ENCODE measurements around the gene ZNF750.
A peak's percentile ranks its signal among the peaks of the same experiment; 100 is the strongest.
"Not testable (repeated sequence)": the region's sequence is repeated elsewhere in the genome, so short reads cannot be mapped to it uniquely, and the experiment has no call there.

Gene ZNF750

DNA sequence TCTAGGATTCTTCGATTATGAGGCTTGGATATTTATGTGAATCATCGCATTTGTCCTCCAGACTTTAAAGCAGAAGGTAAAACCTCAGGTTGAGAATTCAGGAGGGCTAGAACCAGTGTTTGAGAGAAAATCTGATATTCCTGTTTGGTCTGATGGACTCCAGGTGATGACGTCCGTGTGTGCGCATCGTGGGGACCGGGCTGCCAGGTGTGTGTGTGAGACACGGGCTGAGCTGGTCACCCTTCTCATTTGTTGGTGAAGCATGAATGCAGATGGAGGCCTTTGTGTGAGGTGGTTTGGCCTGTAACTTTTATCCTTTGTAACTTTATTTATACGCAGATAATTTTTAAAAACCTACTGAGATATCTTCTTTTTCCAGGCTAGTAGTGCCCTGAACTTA lies 42.8 kb downstream of the ZNF750 start:
- FAIRE-seq (no peak), DNase-seq (ENCODE audit: low spot score) (no peak)

DNA sequence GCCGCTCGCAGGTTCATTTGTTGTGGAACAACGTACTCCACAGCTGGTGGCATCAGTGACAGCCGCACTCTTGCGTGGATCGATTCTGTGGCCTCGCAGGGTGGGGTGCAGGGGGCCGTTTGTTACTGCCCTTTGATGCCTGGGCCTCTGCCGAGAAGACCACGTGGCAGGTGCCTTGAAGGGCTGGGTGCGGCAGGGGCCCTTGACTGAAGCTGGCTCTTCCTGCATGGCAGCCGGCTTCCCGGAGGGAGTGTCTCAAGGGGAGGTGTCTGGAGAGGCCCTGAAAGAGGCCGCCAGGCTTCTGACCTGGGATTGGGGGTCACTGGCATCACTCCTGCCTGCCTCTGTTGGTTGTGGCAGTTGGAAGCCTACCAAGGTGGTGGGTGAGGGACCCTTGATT lies 44.2 kb downstream of the ZNF750 start:
- FAIRE-seq = no peak

GRCh38 chr17:82794781-82795482 lies 44.9 kb downstream of the ZNF750 start:
- FAIRE-seq = no peak

More for the DNA sequence above, 44.2 kb downstream of the ZNF750 start:
- no peak for DNase-seq (ENCODE audit: low spot score)

GRCh38 chr17:82793974-82794630 lies 45.7 kb downstream of the ZNF750 start:
- no peak for FAIRE-seq

More at GRCh38 chr17:82794781-82795482, 44.9 kb downstream of the ZNF750 start:
- no peak for DNase-seq (ENCODE audit: low spot score)

GRCh38 chr17:82791532-82791931 lies 48.3 kb downstream of the ZNF750 start:
- peak; percentile 42 for FAIRE-seq
- peak; percentile 87 for DNase-seq (ENCODE audit: low spot score)

More at GRCh38 chr17:82793974-82794630, 45.7 kb downstream of the ZNF750 start:
- DNase-seq (ENCODE audit: low spot score) = no peak

GRCh38 chr17:82790391-82790790 lies 49.4 kb downstream of the ZNF750 start:
- DNase-seq (ENCODE audit: low spot score) (no peak), FAIRE-seq (no peak)

GRCh38 chr17:82789806-82790205 lies 50.0 kb downstream of the ZNF750 start:
- DNase-seq (ENCODE audit: low spot score) (no peak), FAIRE-seq (no peak)

DNA sequence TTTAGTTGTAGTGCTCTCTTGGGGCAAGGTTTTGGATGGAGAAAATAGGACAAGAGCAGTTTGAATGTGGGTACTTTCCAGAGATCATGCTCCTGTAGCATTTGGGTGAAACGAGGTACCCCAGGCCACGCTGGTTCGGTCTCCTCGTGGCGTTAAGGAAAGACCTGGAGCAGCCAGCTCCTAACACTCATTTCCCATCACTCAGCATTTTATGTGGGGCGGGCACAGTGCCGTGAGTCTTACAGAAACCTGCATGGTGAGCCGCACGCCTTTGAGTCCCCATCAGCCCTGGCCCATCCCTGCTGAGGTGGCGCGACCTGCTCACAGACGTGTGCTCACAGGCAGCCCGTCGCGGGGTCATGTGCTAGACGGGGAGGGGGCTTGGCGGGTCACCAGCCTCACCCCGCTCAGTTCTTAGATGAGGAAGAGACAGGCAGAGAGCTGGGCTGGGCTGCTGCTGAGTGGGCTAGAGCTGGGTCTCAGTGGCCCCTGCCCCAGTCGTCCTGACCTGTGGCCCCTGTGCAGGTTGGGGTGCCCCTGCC lies 50.7 kb downstream of the ZNF750 start:
- FAIRE-seq (no peak), DNase-seq (ENCODE audit: low spot score) (no peak)

- no peak for FAIRE-seq
- no peak for DNase-seq (ENCODE audit: low spot score)
These were observed 51.4 kb downstream of the ZNF750 start for GRCh38 chr17:82788206-82789001.

DNA sequence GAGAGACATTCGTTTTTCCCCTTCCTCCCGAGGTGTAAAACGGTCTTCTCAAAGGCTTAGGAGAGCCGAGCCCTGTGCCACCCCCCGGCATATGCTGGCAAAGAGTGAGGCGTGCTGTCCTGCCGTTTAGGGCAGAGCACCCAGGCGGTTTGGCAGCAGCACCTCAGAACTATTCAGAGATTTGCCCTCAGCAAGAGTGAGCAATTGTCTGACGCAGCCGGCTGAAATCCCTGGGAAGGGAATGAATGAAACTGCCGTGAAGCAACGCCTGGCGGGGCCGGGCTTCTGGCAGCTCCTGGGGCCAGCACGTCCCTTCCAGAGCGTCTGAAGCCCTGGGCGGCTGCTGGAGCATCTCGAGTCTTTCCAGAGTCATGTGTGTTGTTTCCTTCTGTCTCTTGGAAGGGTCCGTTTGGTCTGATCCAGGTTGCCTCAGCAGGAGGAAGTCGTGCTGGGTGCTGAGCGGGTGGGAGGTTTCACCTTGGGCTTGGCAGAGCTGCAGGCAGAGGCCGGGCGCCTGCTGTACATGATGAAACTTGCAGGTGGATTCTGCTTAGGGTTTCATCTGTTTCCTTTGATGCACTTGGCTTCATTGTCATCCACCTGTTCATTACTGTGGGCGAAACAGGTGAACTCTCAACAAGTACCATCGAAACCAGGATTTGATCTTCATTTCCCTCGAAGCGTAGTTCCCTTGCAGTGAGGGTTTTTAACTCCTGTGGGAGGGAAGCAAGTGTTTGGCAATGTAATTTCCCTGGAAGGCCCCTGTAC lies 52.6 kb downstream of the ZNF750 start:
- DNase-seq (ENCODE audit: low spot score) = no peak
- FAIRE-seq = no peak

- DNase-seq (ENCODE audit: low spot score) = no peak
- FAIRE-seq = no peak
These were observed 53.4 kb downstream of the ZNF750 start for GRCh38 chr17:82786427-82786826.

DNA sequence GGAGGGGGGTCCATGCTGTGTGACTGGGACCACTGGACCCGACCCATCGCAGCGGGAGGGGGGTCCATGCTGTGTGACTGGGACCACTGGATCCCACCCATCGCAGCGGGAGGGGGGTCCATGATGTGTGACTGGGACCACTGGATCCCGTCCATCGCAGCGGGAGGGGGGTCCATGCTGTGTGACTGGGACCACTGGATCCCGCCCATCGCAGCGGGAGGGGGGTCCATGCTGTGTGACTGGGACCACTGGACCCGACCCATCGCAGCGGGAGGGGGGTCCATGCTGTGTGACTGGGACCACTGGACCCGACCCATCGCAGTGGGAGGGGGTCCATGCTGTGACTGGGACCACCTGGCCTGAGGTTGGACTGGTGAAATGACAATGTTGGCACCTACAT lies 54.2 kb downstream of the ZNF750 start:
- not testable (repeated sequence) for DNase-seq (ENCODE audit: low spot score); FAIRE-seq

DNA sequence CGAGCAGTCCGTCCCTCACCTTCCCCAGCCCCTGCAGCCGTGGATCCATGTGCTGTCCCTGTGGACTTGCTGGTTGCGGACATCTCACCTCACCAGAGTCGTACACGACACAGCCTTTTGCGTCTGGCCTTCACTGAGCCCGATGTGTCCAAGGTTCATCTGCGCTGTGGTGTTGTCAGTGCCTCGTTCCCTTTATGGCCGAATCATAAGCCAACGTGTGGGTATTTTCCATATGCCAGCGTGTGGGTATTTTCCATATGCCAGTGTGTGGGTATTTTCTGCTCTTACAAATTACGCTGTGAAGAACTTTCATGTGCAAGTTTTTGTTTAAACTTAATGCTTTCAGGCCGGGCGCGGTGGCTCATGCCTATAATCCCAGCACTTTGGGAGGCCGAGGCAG lies 56.3 kb downstream of the ZNF750 start:
- FAIRE-seq (no peak), DNase-seq (ENCODE audit: low spot score) (no peak)

- no peak for FAIRE-seq
These were observed 57.1 kb downstream of the ZNF750 start for GRCh38 chr17:82782657-82783207.

GRCh38 chr17:82781894-82782274 lies 57.9 kb downstream of the ZNF750 start:
- FAIRE-seq = no peak
- peak; percentile 40 for DNase-seq (ENCODE audit: low spot score)

More at GRCh38 chr17:82782657-82783207, 57.1 kb downstream of the ZNF750 start:
- no peak for DNase-seq (ENCODE audit: low spot score)

GRCh38 chr17:82780971-82781893 lies 58.6 kb downstream of the ZNF750 start:
- DNase-seq (ENCODE audit: low spot score) (no peak), FAIRE-seq (no peak)

GRCh38 chr17:82780195-82780594 lies 59.6 kb downstream of the ZNF750 start:
- no peak for FAIRE-seq

GRCh38 chr17:82779541-82779940 lies 60.3 kb downstream of the ZNF750 start:
- DNase-seq (ENCODE audit: low spot score) (no peak), FAIRE-seq (no peak)

More at GRCh38 chr17:82780195-82780594, 59.6 kb downstream of the ZNF750 start:
- no peak for DNase-seq (ENCODE audit: low spot score)

Measured in RCC 7860 (cell line).